NT2/D1 (cell line): Measurements from ENCODE around the gene TUBGCP6.

Experiments
- SUZ12 ChIP-seq: IDR thresholded peaks from 2 replicates; pipeline ENCODE4 v1.6.1; 2011; ENCODE audit not compliant: insufficient read length, insufficient read depth; ENCODE audit errors: extremely low read depth
- ZNF274 ChIP-seq: IDR thresholded peaks from 2 replicates; pipeline ENCODE4 v1.6.1; 2011; ENCODE audit warnings: mild to moderate bottlenecking, low read depth, low read length

GRCh38 chr22:50180727-50181521 is 63.9 kb downstream of the TUBGCP6 start:
- no peak for TF ChIP-seq ZNF274
- TF ChIP-seq SUZ12 = no peak
